Chondrocyte (in vitro differentiated cells): ENCODE data around the gene OR2D2. TPM values are rescaled to one million over a fixed set of nuclear protein-coding genes. Genes with fewer than 3 reads are reported as not detected.
"Not testable (repeated sequence)": the region's sequence is repeated elsewhere in the genome, so short reads cannot be mapped to it uniquely, and the experiment has no call there.

Experiments
- DNase-seq: peaks from one replicate; pipeline ENCODE4 v3.0.0; 2021; ENCODE audit warnings: mixed read lengths, low spot score
- H3K27ac Mint-ChIP-seq: one replicate; pipeline ENCODE4 v1.8.0; 2021; ENCODE audit warnings: mild to moderate bottlenecking, moderate library complexity, mixed read lengths; ENCODE audit not compliant: unreplicated experiment
- H3K27me3 Mint-ChIP-seq: 2 replicates; pipeline ENCODE4 v1.8.0; 2021; ENCODE audit warnings: low read depth, mixed read lengths
- H3K36me3 Mint-ChIP-seq: 2 replicates; pipeline ENCODE4 v1.8.0; 2021; ENCODE audit warnings: low read depth, mixed read lengths
- H3K4me1 Mint-ChIP-seq: 2 replicates; pipeline ENCODE4 v1.8.0; 2021; ENCODE audit warnings: low read depth, mild to moderate bottlenecking, mixed read lengths
- H3K4me3 Mint-ChIP-seq: one replicate; pipeline ENCODE4 v1.8.0; 2021; ENCODE audit warnings: mild to moderate bottlenecking, moderate library complexity, mixed read lengths; ENCODE audit not compliant: unreplicated experiment
- H3K9me3 Mint-ChIP-seq: 2 replicates; pipeline ENCODE4 v1.8.0; 2021; ENCODE audit warnings: low read depth, mixed read lengths
- CTCF ChIP-seq: fragments of 200-600 bp; sonication (generic); IDR thresholded peaks from 2 replicates; pipeline ENCODE4 v1.5.0; 2021; ENCODE audit warnings: antibody characterized with exemption, mild to moderate bottlenecking, moderate library complexity
- total RNA-seq: library from RNA; stranded (reverse); gene quantifications from 3 replicates; pipeline ENCODE4 v1.2.1, GENCODE V29; 2021

OR2D2 gene
- total RNA-seq, 1 donor from 2014 or later = not detected

- H3K4me1 Mint-ChIP-seq = no peaks in the 10 kb centered on the region
- no peak overlapping the region for H3K4me3 Mint-ChIP-seq
- no peak for TF ChIP-seq CTCF
- H3K9me3 Mint-ChIP-seq = peaks cover 6% of the 10 kb centered on the region
- H3K27me3 Mint-ChIP-seq = no peaks in the 10 kb centered on the region
- DNase-seq = no peak
- no peaks in the 10 kb centered on the region for H3K36me3 Mint-ChIP-seq
- H3K27ac Mint-ChIP-seq = no peak overlapping the region
Observed at GRCh38 chr11:6919698-6920097, 27.4 kb upstream of the OR2D2 start.

- H3K27ac Mint-ChIP-seq = no peak overlapping the region
- H3K9me3 Mint-ChIP-seq = no peaks in the 10 kb centered on the region
- no peaks in the 10 kb centered on the region for H3K27me3 Mint-ChIP-seq
- no peak for TF ChIP-seq CTCF
- no peak for DNase-seq
- H3K4me3 Mint-ChIP-seq = no peak overlapping the region
- H3K36me3 Mint-ChIP-seq = no peaks in the 10 kb centered on the region
- no peaks in the 10 kb centered on the region for H3K4me1 Mint-ChIP-seq
Observed at GRCh38 chr11:6911948-6912347, 19.6 kb upstream of the OR2D2 start.

GRCh38 chr11:6911378-6911777 is 19.1 kb upstream of the OR2D2 start:
- no peak for TF ChIP-seq CTCF
- no peak for DNase-seq
- no peaks in the 10 kb centered on the region for H3K9me3 Mint-ChIP-seq
- no peaks in the 10 kb centered on the region for H3K4me1 Mint-ChIP-seq
- H3K4me3 Mint-ChIP-seq = no peak overlapping the region
- H3K27me3 Mint-ChIP-seq = no peaks in the 10 kb centered on the region
- H3K27ac Mint-ChIP-seq = no peak overlapping the region
- H3K36me3 Mint-ChIP-seq = no peaks in the 10 kb centered on the region

GRCh38 chr11:6904804-6905203 is 12.5 kb upstream of the OR2D2 start:
- not testable (repeated sequence) for DNase-seq, H3K4me1 Mint-ChIP-seq, H3K4me3 Mint-ChIP-seq, H3K36me3 Mint-ChIP-seq, H3K27me3 Mint-ChIP-seq, H3K9me3 Mint-ChIP-seq, H3K27ac Mint-ChIP-seq

- Mint-ChIP-seq H3K27me3 (no peaks in the 10 kb centered on the region), H3K4me3 (no peak overlapping the region), H3K9me3 (no peaks in the 10 kb centered on the region), H3K36me3 (no peaks in the 10 kb centered on the region), H3K4me1 (no peaks in the 10 kb centered on the region), H3K27ac (no peak overlapping the region)
- DNase-seq = no peak
- peak; percentile 32 for TF ChIP-seq CTCF
Observed at GRCh38 chr11:6900327-6900999, 8.2 kb upstream of the OR2D2 start.

- Mint-ChIP-seq H3K27me3 (no peaks in the 10 kb centered on the region), H3K36me3 (no peaks in the 10 kb centered on the region), H3K4me1 (no peaks in the 10 kb centered on the region), H3K27ac (no peak overlapping the region), H3K9me3 (no peaks in the 10 kb centered on the region), H3K4me3 (no peak overlapping the region)
- TF ChIP-seq CTCF = no peak
- DNase-seq = no peak
Observed at GRCh38 chr11:6898911-6899310, 6.6 kb upstream of the OR2D2 start.
